Adipose tissue (tissue), 3 donors: ENCODE data around the gene CTBP2. TPM values are rescaled to one million over a fixed set of nuclear protein-coding genes. Genes with fewer than 3 reads are reported as not detected.

Source experiments
- H3K27ac ChIP-seq: one replicate; pipeline ENCODE4 v1.5.1; 2013; ENCODE audit warnings: low read depth, low read length
- WGBS, 3 donors: extraction: QIAGEN DNeasy Blood & Tissue Kit; methylation state at CpG; one replicate each; pipeline ENCODE4 v1.1.7; 2013; 5-methylcytosine and 5-hydroxymethylcytosine counted together
- polyA plus RNA-seq, 3 donors: library from polyadenylated mRNA; stranded (reverse); fragments of 200-250 nt; gene quantifications; one replicate each; pipeline ENCODE4 v1.2.3, GENCODE V29; 2013
- donor health status: healthy with polysubstance abuse.
- donor health status: Bipolar disorder and iron deficiency.
- donor health status: healthy.

CTBP2 gene
- polyA plus RNA-seq, 3 donors: 18.9 to 29.8 (median 29.5) TPM

DNA sequence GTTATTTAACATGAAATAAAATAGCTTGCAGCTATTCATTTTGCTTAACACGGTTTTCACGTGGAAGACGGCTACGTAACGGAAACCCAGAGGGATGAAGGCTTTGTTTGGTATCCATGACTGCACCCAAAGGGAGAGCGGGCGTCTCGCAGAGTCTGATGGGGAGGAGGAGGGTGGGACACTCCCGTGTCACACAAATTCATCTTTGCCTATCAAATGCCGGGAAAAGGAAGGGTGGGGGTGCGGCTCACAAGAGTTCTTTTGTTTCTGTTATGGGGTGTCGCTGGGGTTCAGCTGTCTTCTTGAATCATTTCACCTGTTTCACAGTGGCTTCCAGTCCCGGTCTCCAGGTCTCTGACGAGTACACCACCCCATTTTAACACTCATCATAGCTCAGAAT lies 110.0 kb downstream of the CTBP2 start:
- 80 to 87% (median 84%) methylated on average over 14 of the region's 14 CpGs for WGBS, 3 donors

DNA sequence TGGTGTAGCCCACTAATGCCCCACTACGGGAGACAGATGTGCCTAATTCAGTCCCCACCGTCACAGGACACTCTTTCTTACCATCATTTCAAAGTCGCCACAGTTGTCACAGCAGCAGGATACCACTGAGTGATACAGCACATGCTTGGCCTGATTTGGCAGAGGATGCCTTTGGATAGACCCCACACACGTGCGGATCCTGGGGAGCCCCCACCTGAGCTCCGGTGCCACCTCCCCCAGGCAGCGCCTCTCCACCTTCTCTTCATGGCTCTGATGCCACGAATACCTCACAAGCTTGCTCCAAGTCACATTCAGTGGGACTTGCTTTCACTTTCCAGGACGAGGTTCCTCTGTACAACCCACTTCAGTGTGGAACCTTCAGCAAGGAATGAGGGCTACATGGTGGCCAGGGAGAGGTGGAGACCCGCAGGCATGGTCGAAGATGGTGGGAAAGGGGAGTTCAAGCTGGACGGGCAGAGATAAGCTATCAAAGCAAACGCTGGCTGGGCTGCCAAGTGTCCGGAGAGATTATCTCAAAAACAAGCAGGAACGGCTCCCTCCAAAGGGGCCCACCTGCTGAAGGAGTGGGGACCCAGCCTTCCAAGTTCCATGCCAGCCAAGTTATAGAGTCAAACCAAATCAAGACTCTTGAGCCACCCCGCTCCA lies 111.0 kb downstream of the CTBP2 start:
- no peak overlapping the region for H3K27ac ChIP-seq
- WGBS, 3 donors: 47 to 67% (median 62%) methylated on average over 16 of the region's 16 CpGs

More for the DNA sequence above, 110.0 kb downstream of the CTBP2 start:
- no peak overlapping the region for H3K27ac ChIP-seq

DNA sequence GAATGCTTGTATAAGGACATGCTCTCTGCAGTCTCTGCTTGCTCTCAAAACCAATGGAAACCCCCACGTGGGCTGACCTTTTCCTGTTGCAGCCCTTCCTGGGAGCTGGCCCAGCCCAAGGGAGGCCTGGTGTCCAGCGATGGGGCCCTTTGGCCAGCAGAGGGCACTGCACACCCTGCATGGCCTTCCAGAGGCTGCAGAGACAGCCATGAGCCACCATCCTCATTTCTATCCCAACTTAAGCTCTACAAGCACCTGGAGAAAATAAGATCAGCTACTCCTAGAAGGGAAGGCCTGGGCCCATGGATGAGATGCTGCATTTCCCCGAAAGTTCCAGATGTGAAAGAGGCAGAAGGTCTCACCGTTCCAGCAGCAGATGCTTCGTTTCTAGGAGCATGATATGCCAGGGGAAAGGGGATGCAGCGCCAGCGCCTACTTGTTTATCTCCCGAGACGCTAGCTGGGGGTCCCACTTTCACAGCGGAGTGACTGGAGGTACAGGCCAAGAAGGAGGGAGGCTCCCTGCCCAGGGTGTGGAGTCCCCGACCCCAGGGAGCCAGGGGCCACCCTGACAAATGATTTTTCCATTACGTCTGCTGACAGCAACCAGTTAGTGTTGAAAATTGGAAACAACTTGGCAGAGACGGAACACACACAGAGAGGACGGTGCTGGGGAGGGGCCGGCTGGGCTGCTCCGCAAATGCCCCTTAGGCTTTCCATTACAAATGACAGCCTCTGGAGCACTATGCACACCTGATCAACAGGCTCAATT lies 112.1 kb downstream of the CTBP2 start:
- no peak overlapping the region for H3K27ac ChIP-seq
- 32 to 49% (median 46%) methylated on average over 16 of the region's 16 CpGs for WGBS, 3 donors

DNA sequence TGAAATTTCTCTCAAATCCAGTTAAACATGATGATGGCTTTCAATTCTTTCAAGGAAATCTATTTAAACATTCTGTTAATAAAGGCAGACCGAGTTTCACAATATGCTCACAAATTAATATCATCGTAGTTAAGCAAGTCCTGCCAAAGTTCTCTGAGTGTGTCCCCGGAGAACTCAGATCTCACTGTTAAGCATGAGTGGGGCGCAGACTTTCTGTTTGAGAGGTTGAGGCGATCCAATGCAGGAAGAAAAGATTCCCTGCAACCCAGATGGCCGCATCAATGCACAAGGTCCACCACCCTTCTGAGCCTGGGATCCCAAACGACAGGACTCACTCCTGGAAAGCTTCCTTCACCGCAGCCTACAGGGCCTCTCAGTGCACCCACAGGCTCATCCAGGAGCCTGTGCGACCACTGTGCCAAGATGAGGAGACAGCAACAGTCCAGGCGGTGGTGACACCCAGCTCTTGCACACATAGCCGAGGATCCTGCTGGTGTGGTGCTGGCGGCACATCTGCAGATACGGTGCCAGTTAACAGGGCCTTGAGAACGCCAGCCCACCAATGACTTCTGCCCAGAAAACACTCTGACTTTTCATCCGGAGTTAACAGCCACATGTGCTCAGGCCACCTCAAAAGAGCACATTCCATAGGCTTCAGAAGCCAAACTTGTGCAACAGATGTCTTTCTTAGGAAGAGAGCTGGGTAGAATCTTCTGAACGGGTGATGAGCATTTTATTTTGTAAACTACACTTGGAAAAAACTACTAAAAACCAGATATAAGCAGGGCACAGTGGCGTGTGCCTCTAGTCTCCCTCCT lies 116.3 kb downstream of the CTBP2 start:
- WGBS, 3 donors: 64 to 71% (median 70%) methylated on average over 17 of the region's 17 CpGs
- no peak overlapping the region for H3K27ac ChIP-seq

DNA sequence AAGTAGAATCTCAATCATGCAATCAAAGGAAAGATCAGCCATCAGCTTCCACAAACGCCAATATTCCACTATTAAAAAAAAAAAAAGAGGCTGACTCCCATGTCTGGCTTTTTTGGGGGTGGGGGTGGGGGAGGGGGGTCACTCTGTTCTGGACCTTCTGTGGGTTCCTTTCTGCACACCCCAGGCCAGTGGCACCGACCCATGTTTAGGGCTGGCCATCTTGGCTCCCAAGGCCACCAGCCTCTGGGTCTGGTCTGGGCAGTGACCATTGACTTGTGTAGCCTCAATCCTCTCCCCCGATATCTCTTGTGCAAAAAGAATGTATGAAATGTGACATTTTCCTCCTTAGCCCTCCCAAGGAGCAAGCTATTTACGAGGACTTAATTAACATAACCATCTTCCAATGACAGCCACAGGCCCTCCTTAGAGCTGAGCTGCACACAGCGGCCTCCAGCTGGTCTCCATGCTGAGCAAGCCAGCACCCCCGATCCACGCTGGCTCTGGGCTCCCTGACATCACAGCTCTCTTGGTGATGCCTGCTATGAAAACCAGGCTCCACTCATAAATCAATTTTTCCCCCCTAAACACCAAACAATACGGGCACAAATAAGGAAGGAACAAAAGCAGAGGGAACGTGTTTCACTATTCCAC lies 118.4 kb downstream of the CTBP2 start:
- WGBS, 3 donors: 77 to 84% (median 84%) methylated on average over 9 of the region's 9 CpGs
- H3K27ac ChIP-seq: no peak overlapping the region

GRCh38 chr10:125039354-125039769 lies 121.0 kb downstream of the CTBP2 start:
- H3K27ac ChIP-seq: no peak overlapping the region
- 43 to 71% (median 70%) methylated on average over 15 of the region's 15 CpGs for WGBS, 3 donors

DNA sequence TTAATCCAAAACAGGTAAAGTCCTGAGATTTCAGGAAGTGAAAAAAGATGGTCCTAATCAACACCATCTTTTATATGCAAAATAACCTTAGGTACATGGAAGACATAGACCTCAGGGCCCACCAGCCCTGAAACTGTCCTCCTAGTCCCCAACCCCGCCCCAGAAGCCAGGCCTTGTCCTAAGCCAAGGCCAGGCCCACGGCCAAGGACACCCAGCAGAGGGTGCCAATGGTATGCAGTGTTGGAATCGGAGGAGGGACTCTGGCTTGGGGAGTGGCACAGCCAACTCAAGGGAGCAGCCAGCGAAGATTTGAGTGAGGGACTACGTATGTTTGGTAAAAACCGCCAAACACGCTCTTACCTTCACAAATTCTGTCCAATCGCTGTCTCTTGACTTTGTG lies 121.7 kb downstream of the CTBP2 start:
- H3K27ac ChIP-seq: no peak overlapping the region
- 31 to 84% (median 75%) methylated on average over 8 of the region's 8 CpGs for WGBS, 3 donors

DNA sequence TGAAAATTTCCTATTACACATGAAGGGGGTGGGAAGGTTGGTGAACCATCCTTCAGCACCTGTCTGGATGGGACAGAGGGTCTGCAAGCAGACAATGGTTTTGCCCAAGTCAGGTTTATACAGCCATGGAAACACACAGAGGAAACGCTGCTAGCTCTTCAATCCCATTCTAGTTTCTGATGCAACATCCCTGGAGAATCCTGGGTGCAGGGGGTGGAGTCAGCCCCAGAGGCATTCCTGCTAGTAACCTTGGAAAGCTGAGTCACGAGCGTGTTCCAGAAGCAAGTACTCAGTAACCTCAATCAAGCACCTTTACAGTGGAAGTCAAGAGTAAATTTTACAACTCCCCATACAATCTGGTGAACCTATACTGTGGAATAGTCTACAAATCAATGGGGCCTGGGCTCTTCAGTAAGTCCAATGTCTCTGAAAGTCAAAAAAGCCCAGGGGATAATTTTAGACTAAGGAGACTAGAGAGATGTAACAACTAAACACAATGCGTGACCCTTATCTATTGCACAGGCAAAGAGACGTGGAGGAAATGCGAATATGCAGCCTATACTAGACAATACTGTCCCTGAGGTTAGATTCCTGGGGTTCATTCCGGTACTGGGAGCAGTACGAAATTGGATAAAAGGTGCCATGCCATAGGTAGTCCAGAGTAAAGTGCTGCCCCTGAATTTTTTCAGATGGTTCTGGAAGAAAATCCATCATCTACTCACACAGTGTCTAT lies 123.1 kb downstream of the CTBP2 start:
- 59 to 91% (median 79%) methylated on average over 8 of the region's 8 CpGs for WGBS, 3 donors
- no peak overlapping the region for H3K27ac ChIP-seq

DNA sequence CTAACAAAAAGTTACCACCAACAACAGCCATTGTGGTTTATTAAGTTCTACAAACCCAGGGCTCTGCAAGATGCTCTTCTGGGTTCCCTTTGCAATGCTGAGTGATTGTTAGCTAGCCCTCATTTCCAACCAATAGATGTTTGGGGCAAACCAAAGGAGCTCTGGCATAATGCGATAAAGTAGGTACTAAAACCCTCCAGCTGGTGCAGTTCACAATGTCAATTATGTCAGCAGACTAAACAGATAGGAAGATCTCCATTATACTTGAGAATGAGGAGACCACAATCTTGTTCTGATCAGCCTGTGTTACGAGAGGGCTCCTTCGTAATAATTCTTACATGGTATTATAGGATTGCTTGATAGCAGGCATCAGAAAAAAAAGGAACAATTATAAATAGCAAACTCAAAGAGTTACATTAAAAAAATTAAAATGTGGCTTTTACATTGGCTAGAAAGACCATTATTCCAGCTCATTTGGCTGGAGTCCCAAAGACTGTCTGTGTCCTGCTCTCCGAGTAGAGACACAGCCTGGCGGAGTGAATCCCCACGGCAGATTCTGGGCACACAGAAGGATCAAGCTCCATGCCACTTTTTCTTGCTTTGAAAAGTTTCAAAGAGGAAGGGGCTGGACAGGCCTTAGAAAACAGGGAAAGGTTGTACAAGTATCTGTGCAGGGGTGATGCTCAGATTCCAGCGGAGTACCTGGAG lies 124.6 kb downstream of the CTBP2 start:
- 45 to 81% (median 72%) methylated on average over 7 of the region's 7 CpGs for WGBS, 3 donors
- no peak overlapping the region for H3K27ac ChIP-seq

GRCh38 chr10:125035136-125035535 lies 125.2 kb downstream of the CTBP2 start:
- 40 to 76% (median 70%) methylated on average over 11 of the region's 11 CpGs for WGBS, 3 donors
- H3K27ac ChIP-seq: no peak overlapping the region

DNA sequence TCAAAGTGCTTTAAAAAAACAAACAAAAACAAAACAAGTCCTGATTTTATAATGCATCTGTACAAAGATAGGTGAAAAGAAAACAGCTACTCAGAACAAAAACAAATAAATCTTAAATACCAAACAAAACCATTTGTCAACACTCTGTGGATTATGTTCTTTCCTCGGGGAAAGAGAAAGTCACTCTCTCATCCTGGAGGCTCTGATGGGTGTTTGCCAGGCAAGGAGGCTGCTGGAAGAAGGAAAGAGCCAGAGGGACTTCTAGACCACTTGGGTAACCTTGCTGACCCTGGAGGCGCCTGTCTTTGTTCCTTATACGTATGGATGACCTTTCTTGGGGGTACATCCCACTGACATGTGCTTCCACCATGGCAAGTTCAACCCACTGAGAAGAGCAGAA lies 125.7 kb downstream of the CTBP2 start:
- no peak overlapping the region for H3K27ac ChIP-seq

DNA sequence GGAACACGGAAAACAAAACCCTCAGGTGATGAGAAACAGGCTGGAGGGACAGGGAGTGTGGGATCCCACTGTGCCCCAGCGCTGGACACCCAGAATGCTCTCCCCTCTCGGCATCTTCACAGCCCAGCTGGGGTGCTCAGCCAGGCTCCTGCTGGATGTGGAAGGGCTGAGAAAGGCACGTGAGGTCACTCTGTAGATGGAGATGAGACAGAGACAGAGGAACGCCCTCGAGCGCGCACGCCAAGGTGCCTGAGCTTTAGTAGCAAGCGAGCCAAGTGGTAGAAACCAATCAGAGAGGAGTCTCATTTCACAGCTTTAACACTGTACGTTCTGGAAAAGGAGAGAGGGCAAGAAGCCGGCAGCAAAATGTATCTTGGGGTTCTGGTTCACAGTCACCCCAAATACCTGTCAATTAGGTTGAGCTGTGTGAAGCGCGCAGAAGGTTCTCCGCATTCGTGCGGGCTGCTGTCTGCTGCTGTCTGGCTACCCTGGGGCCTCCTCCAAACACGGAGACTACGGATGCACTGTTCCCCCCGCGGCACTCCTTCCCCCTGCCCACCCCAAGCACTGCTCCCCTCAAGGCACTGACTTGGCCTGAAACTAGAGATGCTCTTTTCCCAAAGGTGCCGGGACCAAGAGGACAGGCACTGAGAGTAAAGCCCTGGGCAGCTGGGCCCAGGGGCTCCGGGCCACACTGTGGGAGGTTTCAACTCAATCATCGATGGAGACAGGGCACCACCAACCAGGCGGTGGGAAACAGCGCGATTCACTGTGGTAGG lies 127.0 kb downstream of the CTBP2 start:
- H3K27ac ChIP-seq: no peak overlapping the region
- 86 to 91% (median 89%) methylated on average over 27 of the region's 27 CpGs for WGBS, 3 donors

More for the DNA sequence above, 125.7 kb downstream of the CTBP2 start:
- 64 to 82% (median 67%) methylated on average over 3 of the region's 3 CpGs for WGBS, 3 donors

- H3K27ac ChIP-seq: no peak overlapping the region
- WGBS, 3 donors: 84 to 94% (median 89%) methylated on average over 15 of the region's 15 CpGs
These were observed 127.8 kb downstream of the CTBP2 start for GRCh38 chr10:125032474-125033020.

DNA sequence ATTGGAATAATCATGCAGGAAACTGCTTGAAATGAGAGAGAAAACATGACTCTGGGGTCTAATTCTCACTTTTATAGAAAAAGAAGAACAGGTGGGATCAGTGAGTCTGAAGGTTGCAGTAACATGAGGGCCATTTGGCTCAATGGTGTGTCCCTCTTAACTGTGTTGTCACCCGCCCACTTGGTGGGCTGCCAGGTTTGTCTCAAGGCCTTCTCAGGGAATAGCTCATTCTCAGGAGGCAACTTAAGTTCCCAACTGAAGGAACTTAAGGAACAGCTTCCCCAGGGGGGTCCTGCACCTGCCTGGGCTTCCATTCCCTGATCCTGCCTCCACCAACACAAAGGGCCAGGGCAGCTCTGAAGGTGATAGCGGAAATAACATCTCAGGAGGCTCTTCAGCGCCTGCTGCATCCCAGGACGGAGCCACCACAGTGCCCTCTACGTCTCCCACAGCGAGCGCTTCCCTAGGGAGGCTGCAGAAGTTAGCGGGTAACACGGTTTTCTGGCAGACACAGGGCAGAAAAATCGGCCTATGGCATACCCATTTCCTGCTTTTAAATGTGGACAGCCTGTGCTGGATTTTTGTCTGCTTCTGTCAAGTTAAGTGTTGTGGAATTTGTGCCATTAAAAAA lies 129.7 kb downstream of the CTBP2 start:
- WGBS, 3 donors: 72 to 80% (median 74%) methylated on average over 9 to 10 of the region's 10 CpGs
- H3K27ac ChIP-seq: no peak overlapping the region

DNA sequence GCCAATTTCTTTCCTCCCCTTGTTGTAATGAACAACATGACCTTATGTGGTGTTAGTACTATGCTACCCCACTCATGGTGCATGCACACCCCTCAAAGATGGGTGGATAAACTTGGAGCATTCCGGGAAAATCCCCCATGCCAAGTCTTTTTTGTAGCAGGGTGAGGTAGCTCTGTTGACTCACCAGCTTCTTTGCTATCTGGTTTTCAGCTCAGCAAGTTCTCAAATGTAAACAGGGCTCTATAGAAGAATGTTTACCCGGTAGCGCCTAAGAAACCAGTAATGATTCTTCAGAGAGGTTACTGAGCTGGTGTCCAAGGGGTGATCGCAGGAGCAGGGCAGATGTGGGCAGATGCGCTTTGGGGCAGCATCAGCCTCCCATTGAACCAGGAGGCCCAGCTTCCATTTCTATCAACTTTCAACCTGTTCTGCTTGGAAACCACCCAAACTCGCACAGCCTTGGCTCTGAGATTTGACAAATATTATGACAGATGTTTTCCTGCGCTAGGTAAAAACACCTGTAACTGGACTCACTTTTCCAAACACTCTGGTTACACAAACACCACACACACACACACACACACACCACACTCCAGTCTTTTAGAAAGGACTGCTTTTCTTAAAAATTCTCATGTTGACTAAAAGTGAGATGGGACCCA lies 130.7 kb downstream of the CTBP2 start:
- H3K27ac ChIP-seq: no peak overlapping the region
- 42 to 91% (median 85%) methylated on average over 7 of the region's 7 CpGs for WGBS, 3 donors
